HG03095 (cell line): ENCODE results near the gene LCTL.
"Not testable (repeated sequence)": the region's sequence is repeated elsewhere in the genome, so short reads cannot be mapped to it uniquely, and the experiment has no call there.

Source experiments
- ATAC-seq: cut with Tn5 transposase; IDR thresholded peaks from one replicate; pipeline ENCODE4 v1.9.1; 2021; ENCODE audit warnings: moderate library complexity; ENCODE audit not compliant: unreplicated experiment

The LCTL gene

GRCh38 chr15:66592505-66593218 lies 26.9 kb upstream of the LCTL start:
- no peak for ATAC-seq

GRCh38 chr15:66591322-66591862 lies 25.6 kb upstream of the LCTL start:
- no peak for ATAC-seq

- no peak for ATAC-seq
Measured at GRCh38 chr15:66590435-66590834, 24.6 kb upstream of the LCTL start.

- not testable (repeated sequence) for ATAC-seq
Measured at GRCh38 chr15:66589429-66589828, 23.6 kb upstream of the LCTL start.

GRCh38 chr15:66588971-66589370 lies 23.2 kb upstream of the LCTL start:
- no peak for ATAC-seq

GRCh38 chr15:66588537-66588936 lies 22.7 kb upstream of the LCTL start:
- ATAC-seq: no peak

- ATAC-seq: no peak
Measured at GRCh38 chr15:66587749-66588148, 22.0 kb upstream of the LCTL start.

- ATAC-seq: no peak
Measured at GRCh38 chr15:66587020-66587419, 21.2 kb upstream of the LCTL start.

- ATAC-seq: no peak
Measured at GRCh38 chr15:66586155-66586976, 20.6 kb upstream of the LCTL start.

- no peak for ATAC-seq
Measured at GRCh38 chr15:66581972-66582537, 16.3 kb upstream of the LCTL start.

GRCh38 chr15:66580643-66581042 lies 14.8 kb upstream of the LCTL start:
- ATAC-seq: no peak

GRCh38 chr15:66578286-66578875 lies 12.6 kb upstream of the LCTL start:
- no peak for ATAC-seq

- no peak for ATAC-seq
Measured at GRCh38 chr15:66574596-66574950, 8.8 kb upstream of the LCTL start.

GRCh38 chr15:66573719-66574595 lies 8.2 kb upstream of the LCTL start:
- ATAC-seq: no peak

GRCh38 chr15:66573348-66573718 lies 7.5 kb upstream of the LCTL start:
- ATAC-seq: no peak

GRCh38 chr15:66572146-66572545 lies 6.3 kb upstream of the LCTL start:
- no peak for ATAC-seq

GRCh38 chr15:66570842-66571478 lies 5.2 kb upstream of the LCTL start:
- no peak for ATAC-seq

- ATAC-seq: no peak
Measured at GRCh38 chr15:66570327-66570726, 4.5 kb upstream of the LCTL start.

- ATAC-seq: no peak
Measured at GRCh38 chr15:66569461-66570137, 3.8 kb upstream of the LCTL start.
